H1 (cell line): ENCODE data around the gene LRRC32. TPM values are rescaled to one million over a fixed set of nuclear protein-coding genes. Genes with fewer than 3 reads are reported as not detected.

ENCODE experiments used
- ATF3 ChIP-seq: IDR thresholded peaks from 2 replicates; pipeline ENCODE4 v1.6.1; 2011; ENCODE audit warnings: low read depth, mild to moderate bottlenecking, low read length; ENCODE audit not compliant: insufficient read depth
- BACH1 ChIP-seq: IDR thresholded peaks from 2 replicates; pipeline ENCODE4 v1.6.1; 2012; ENCODE audit warnings: low read length, improper control_type of control experiment
- CEBPB ChIP-seq: IDR thresholded peaks from 2 replicates; pipeline ENCODE4 v1.6.1; 2012; ENCODE audit warnings: low read depth, low read length
- GABPA ChIP-seq: IDR thresholded peaks from 2 replicates; pipeline ENCODE4 v1.6.1; 2011; ENCODE audit warnings: mild to moderate bottlenecking, low read length, moderate library complexity, borderline replicate concordance; ENCODE audit not compliant: insufficient read depth
- MAFK ChIP-seq: IDR thresholded peaks from 2 replicates; pipeline ENCODE4 v1.6.1; 2012; ENCODE audit warnings: low read depth, mild to moderate bottlenecking, improper control_type of control experiment, low read length
- SUZ12 ChIP-seq: fragments of 200-600 bp; sonication (generic); IDR thresholded peaks from 2 replicates; pipeline ENCODE4 v1.6.1; 2012; ENCODE audit warnings: mild to moderate bottlenecking, inconsistent platforms, low read length, moderate library complexity, mixed read lengths
- polyA plus RNA-seq, 7 experiments: library from polyadenylated mRNA; depleted of rRNA in 3 of 7; stranded (reverse) in 5 of 7; unstranded in 2 of 7; fragments of >200 nt in 5 of 7; fragments of 200-250 nt in 2 of 7; gene quantifications; 1 replicate in 5 of 7; 2 replicates in 1 of 7; 4 replicates in 1 of 7; pipeline versions ENCODE4 v1.2.1 to v1.2.3, GENCODE V29; 2011 to 2013; ENCODE audit warnings: missing spikeins in 2 of 7, mixed read lengths in 2 of 7
- total RNA-seq: library from RNA; stranded (reverse); fragmentation: NEBNext Ultra II Directional; extraction: Animal tissue kit (Norgen Biotek cat#: 25700); gene quantifications from 2 replicates; pipeline ENCODE4 v1.2.1, GENCODE V29; 2021

Gene LRRC32
- total and polyA plus RNA-seq, 2 of the 8 experiments (the other 6 are each of a cell fraction or from before 2014, with no cell fraction given) = 0.99 to 1.9 TPM

GRCh38 chr11:76684516-76684915 is 14.0 kb upstream of the LRRC32 start (continued):
- TF ChIP-seq SUZ12 = no peak
- TF ChIP-seq MAFK = no peak
- no peak for TF ChIP-seq ATF3
- TF ChIP-seq CEBPB = no peak
- no peak for TF ChIP-seq GABPA
- no peak for TF ChIP-seq BACH1
